Measurements from ENCODE around the gene APLF. TPM values are rescaled to one million over a fixed set of nuclear protein-coding genes. Genes with fewer than 3 reads are reported as not detected.

The APLF gene
- polyA plus RNA-seq, 1 of the 3 experiments (the other 2 are of a cell fraction) = 1.1 TPM

DNA sequence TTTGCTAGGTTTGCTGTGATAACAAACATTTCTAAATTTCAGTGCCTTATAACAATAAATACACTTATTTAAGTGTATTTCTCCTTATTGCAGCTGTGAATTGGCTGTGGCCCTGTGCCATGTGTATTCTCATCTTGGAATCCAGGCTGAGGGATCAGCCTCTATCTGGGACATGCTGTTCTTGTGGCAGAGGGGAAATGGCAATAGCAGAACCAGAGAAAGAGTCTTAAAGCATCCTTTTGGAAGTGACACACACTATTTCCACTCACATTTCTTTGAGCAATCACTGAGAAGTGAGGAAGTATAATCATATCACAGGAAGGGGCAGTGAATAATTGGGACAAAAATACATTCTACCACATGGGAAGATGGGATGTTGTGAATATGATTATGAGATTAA lies 109.8 kb downstream of the APLF start:
- Histone ChIP-seq H3K36me3 (replicated peaks in 1 of 2; ENCODE audit: control insufficient read depth in 1 of 2, insufficient read depth in 2 of 2, low read length in 1 of 2) (peaks cover 4 to 8% of the 10 kb centered on the region in 2 experiments), H3K9ac (no peak overlapping the region), H4K20me1 (ENCODE audit: insufficient read depth) (no peaks in the 10 kb centered on the region), H3K27me3 (ENCODE audit: insufficient read depth) (no peaks in the 10 kb centered on the region), H2AFZ (ENCODE audit: low read depth) (no peak overlapping the region), H3K9me3 (no peaks in the 10 kb centered on the region), H3K4me1 (ENCODE audit: control insufficient read depth in 1 of 2, insufficient read depth in 2 of 2, low read depth in 1 of 2, low read length in 1 of 2) (no peaks in the 10 kb centered on the region), H3K4me2 (no peak overlapping the region), H3K79me2 (ENCODE audit: insufficient read depth) (no peaks in the 10 kb centered on the region), H3K9me2 (no peaks in the 10 kb centered on the region), H3K27ac (ENCODE audit: low read depth in 2 of 2, low read length in 1 of 2) (no peak overlapping the region), H3K4me3 (ENCODE audit: low read depth in 2 of 2, low read length in 1 of 2) (no peak overlapping the region), H3F3A (replicated peaks; ENCODE audit: insufficient read depth) (no peaks in the 10 kb centered on the region)
- TF ChIP-seq CHD2 (IDR thresholded peaks at IDR 0.05; ENCODE audit: low read length, partially characterized antibody) = no peak
- TF ChIP-seq YY1 (IDR thresholded peaks at IDR 0.05; ENCODE audit: low read depth) = no peak
- TF ChIP-seq RFX5 (IDR thresholded peaks at IDR 0.05; ENCODE audit: low read length) = no peak
- no peak for TF ChIP-seq EZH2phosphoT487 (IDR thresholded peaks at IDR 0.05; ENCODE audit: borderline replicate concordance, low read depth)
- TF ChIP-seq TEAD4 (IDR thresholded peaks at IDR 0.05; ENCODE audit: borderline replicate concordance, insufficient read depth) = no peak
- no peak for TF ChIP-seq RXRA (IDR thresholded peaks at IDR 0.05; ENCODE audit: borderline replicate concordance, low read depth)
- TF ChIP-seq FOXM1 (IDR thresholded peaks at IDR 0.05; ENCODE audit: low read depth) = no peak
- no peak for TF ChIP-seq POLR2AphosphoS5 (IDR thresholded peaks at IDR 0.05; ENCODE audit: low read depth, low read length)
- TF ChIP-seq MXI1 (IDR thresholded peaks at IDR 0.05; ENCODE audit: low read depth, low read length) = no peak
- TF ChIP-seq MAX (IDR thresholded peaks at IDR 0.05; ENCODE audit: low read depth) = no peak
- TF ChIP-seq GABPA (IDR thresholded peaks at IDR 0.05; ENCODE audit: low read depth) = no peak
- TF ChIP-seq TAF1 (IDR thresholded peaks at IDR 0.05; ENCODE audit: borderline replicate concordance, low read depth, low read length) = no peak
- TF ChIP-seq SMC3 (IDR thresholded peaks at IDR 0.05; ENCODE audit: low read depth, low read length) = no peak
- no peak for DNase-seq
- ChIA-PET CTCF (interaction anchor here (1.4 to 2.6 kb wide), 2 partner anchors 17 to 18 kb away, joined by 5 to 10 read pairs; no protein-coding TSS in a partner anchor), POLR2A (no interaction called here)

DNA sequence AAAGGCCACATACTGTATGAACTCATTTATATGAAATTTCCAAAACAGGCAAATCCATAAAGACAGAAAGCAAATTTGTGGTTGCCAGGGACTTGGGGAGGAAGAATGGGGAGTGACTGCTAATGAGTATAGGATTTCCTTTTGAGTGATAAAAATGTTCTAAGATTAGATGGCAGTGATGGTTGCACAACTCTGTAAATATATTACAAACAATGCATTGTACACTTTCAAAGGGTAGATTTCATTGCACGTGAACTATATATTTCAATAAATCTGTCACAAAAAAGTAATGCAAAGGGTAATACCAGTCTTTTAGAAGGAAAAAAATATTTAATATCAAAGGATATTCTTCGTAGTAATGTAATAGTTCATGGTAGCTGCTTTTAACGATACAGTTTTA lies 112.3 kb downstream of the APLF start:
- H3K27me3 ChIP-seq (ENCODE audit: insufficient read depth) = no peaks in the 10 kb centered on the region
- 90% methylated on average over 3 of the region's 3 CpGs for WGBS (ENCODE audit: low lambda C conversion rate)
- peaks cover 4 to 8% of the 10 kb centered on the region in 2 experiments for H3K36me3 ChIP-seq (replicated peaks in 1 of 2; ENCODE audit: control insufficient read depth in 1 of 2, insufficient read depth in 2 of 2, low read length in 1 of 2)
- no peak overlapping the region for H3K9ac ChIP-seq
- no peak overlapping the region for H2AFZ ChIP-seq (ENCODE audit: low read depth)
- CTCF ChIA-PET = interaction anchor here (0.7 kb wide), 1 partner anchor 16 kb away, joined by 4 read pairs; no protein-coding TSS in a partner anchor
- no peaks in the 10 kb centered on the region for H4K20me1 ChIP-seq (ENCODE audit: insufficient read depth)
- no peaks in the 10 kb centered on the region for H3K9me2 ChIP-seq
- no peaks in the 10 kb centered on the region for H3K4me1 ChIP-seq (ENCODE audit: control insufficient read depth in 1 of 2, insufficient read depth in 2 of 2, low read depth in 1 of 2, low read length in 1 of 2)
- H3K4me2 ChIP-seq = no peak overlapping the region
- H3K9me3 ChIP-seq = no peaks in the 10 kb centered on the region
- H3K27ac ChIP-seq (ENCODE audit: low read depth in 2 of 2, low read length in 1 of 2) = no peak overlapping the region
- H3F3A ChIP-seq (replicated peaks; ENCODE audit: insufficient read depth) = no peaks in the 10 kb centered on the region
- no peak overlapping the region for H3K4me3 ChIP-seq (ENCODE audit: low read depth in 2 of 2, low read length in 1 of 2)
- TF ChIP-seq NRF1 (IDR thresholded peaks at IDR 0.05; ENCODE audit: low read depth, low read length) = no peak
- TF ChIP-seq GATA2 (CRISPR knock-in tag; IDR thresholded peaks at IDR 0.05) = no peak
- TF ChIP-seq MEF2A (IDR thresholded peaks at IDR 0.05; ENCODE audit: borderline replicate concordance, low read depth) = no peak
- TF ChIP-seq TCF12 (IDR thresholded peaks at IDR 0.05) = no peak
- TF ChIP-seq MXI1 (IDR thresholded peaks at IDR 0.05; ENCODE audit: low read depth, low read length) = no peak
- no peak for TF ChIP-seq REST (IDR thresholded peaks at IDR 0.05; ENCODE audit: low read depth, low read length)
- TF ChIP-seq, protein P1, sequence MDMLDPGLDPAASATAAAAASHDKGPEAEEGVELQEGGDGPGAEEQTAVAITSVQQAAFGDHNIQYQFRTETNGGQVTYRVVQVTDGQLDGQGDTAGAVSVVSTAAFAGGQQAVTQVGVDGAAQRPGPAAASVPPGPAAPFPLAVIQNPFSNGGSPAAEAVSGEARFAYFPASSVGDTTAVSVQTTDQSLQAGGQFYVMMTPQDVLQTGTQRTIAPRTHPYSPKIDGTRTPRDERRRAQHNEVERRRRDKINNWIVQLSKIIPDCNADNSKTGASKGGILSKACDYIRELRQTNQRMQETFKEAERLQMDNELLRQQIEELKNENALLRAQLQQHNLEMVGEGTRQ (IDR thresholded peaks at IDR 0.05; ENCODE audit: borderline replicate concordance, low read depth, low read length) = no peak
- no peak for TF ChIP-seq IRF3 (IDR thresholded peaks at IDR 0.05; ENCODE audit: low read depth, low read length)
- no peak for TF ChIP-seq PBX3 (IDR thresholded peaks at IDR 0.05)
- no peak for TF ChIP-seq JUND (IDR thresholded peaks at IDR 0.05)
- TF ChIP-seq SMC3 (IDR thresholded peaks at IDR 0.05; ENCODE audit: low read depth, low read length) = no peak
- TF ChIP-seq YY1 (IDR thresholded peaks at IDR 0.05; ENCODE audit: low read depth) = no peak
- POLR2A ChIA-PET = no interaction called here
- H3K79me2 ChIP-seq (ENCODE audit: insufficient read depth) = no peaks in the 10 kb centered on the region
- no peak for DNase-seq

Measured in SK-N-SH (cell line).